GM13977 (cell line): ENCODE measurements around the gene TTC7B.

Experiments
- DNase-seq: peaks from one replicate; pipeline ENCODE4 v3.0.0; 2012; ENCODE audit warnings: low spot score
- CTCF ChIP-seq: IDR thresholded peaks from 2 replicates; pipeline ENCODE4 v1.5.1; 2012; ENCODE audit warnings: mild to moderate bottlenecking, control low read depth; ENCODE audit not compliant: insufficient read depth; ENCODE audit errors: extremely low read depth, missing control alignments
- in situ Hi-C: fragments of 300-500 bp; cut with MboI; formaldehyde crosslinking; loops from one replicate; pipeline ENCODE4 v1.12.0; 2022; ENCODE audit warnings: low sequenced_read_pairs, low pct_unique_long_range_greater_than_20kb, mixed read lengths, inconsistent platforms; ENCODE audit not compliant: unreplicated experiment

Gene TTC7B

DNA sequence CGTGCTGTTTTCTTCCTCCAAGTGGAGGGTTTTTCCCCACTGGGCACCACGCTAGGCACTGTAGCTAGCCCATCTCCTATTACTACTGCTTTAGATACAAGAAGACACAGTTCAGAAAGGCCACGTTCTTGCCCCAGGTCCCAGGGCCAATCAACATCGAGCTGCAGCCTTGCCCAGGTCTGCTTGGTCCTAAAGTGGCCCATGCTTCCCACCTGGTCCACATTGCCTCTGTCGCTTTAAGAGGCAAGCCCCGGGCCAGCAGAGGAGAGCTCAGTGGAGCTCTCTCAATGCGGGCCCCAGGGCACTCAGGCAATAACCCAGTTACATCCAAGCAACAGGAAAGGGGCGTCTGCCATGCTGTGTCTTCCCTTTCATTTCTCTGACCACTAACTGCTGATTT, 271.3 kb downstream of the TTC7B start:
- TF ChIP-seq CTCF = no peak
- DNase-seq = no peak
- in situ Hi-C loops = no loop called here

- in situ Hi-C loops = no loop called here
- no peak for TF ChIP-seq CTCF
- no peak for DNase-seq
These were observed 271.7 kb downstream of the TTC7B start for GRCh38 chr14:90544566-90544965.

DNA sequence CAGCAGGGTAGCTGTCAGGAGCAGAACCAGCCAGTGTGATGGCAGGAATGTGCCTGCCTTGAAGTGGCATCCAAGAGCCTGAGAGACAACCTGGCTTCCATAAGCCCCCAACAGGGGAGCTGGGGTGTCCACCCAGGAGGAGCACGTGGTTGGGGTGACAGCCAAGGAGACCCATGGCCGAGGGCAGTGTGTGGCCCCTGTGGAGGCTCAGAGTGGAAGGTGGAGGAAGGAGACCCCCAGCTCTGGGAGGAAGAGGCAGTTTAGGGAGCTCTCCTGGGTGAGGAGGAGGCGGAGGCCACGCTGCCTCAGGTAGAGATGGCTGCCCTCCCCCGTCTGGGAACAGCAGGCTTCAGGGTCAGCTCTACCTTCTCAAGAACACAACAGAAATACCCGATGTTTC, 272.4 kb downstream of the TTC7B start:
- in situ Hi-C loops = no loop called here
- DNase-seq = no peak
- no peak for TF ChIP-seq CTCF

- no peak for TF ChIP-seq CTCF
These were observed 275.1 kb downstream of the TTC7B start for GRCh38 chr14:90541076-90541634.

DNA sequence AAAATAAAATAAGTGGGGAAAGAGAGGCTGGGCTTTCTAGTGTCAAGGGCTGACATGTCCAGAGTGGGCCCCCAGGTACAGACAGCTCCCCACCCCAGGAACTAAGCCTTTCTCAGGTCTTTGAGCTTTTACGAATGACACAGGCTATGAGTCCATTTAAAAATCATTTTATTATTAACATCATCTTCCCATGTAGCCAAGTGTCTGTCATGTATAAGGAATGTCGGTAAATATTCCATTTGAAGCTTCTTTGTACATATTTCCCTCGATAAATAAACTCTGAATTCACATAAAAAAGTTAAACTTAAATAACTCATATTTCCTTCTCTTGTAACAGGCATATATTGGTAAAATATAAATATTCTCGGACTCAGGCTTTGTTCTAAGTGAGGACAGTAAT, 275.8 kb downstream of the TTC7B start:
- in situ Hi-C loops = no loop called here
- no peak for DNase-seq
- no peak for TF ChIP-seq CTCF

More at GRCh38 chr14:90541076-90541634, 275.1 kb downstream of the TTC7B start:
- in situ Hi-C loops = no loop called here
- no peak for DNase-seq

DNA sequence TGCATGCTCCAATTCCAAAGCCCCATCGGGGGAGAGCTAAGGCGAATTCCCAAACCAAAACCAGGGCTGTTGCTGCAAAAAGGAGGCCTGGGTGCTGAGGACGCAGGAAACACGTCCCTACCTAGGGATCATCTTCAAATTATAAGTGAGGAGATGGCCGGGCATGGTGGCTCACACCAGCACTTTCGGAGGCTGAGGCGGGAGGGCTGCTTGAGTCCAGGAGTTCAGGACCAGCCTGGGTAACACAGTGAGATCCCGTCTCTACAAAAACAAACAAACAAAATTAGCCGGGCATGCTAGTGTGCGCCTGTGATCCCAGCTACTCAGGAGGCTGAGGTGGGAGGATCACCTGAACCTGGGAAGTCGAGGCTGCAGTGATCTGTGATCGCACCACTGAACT, 276.2 kb downstream of the TTC7B start:
- DNase-seq = no peak
- in situ Hi-C loops = no loop called here
- TF ChIP-seq CTCF = no peak

DNA sequence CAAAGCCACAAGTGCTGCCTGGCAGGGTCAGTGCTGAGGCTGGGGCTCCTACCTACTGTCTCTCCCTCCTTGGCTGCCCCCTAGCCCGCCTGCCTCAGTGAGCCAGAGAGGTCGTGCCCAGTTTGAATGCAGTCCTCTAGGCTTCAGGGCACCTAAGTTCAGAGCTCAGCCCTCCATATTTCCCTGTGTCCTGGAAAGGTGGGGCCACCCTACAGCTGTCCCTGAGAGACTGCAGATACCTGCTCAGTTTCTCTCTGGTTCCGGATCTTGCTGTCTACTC, 276.8 kb downstream of the TTC7B start:
- in situ Hi-C loops = no loop called here
- no peak for DNase-seq
- no peak for TF ChIP-seq CTCF
